Measurements from ENCODE around the gene DCANP1.

Gene DCANP1

GRCh38 chr5:135423846-135424168 lies 23.3 kb downstream of the DCANP1 start:
- no peak for DNase-seq (ENCODE audit: low read depth)
- no peak for TF ChIP-seq CTCF (IDR thresholded peaks at IDR 0.05; ENCODE audit: insufficient read depth, low read depth, low read length, missing control alignments)
- H3K4me3 ChIP-seq (ENCODE audit: low read depth, low read length) = no peak overlapping the region

- H3K4me3 ChIP-seq (ENCODE audit: low read depth, low read length) = no peak overlapping the region
- DNase-seq (ENCODE audit: low read depth) = no peak
- no peak for TF ChIP-seq CTCF (IDR thresholded peaks at IDR 0.05; ENCODE audit: insufficient read depth, low read depth, low read length, missing control alignments)
These were observed 23.9 kb downstream of the DCANP1 start for GRCh38 chr5:135423146-135423845.

- H3K4me3 ChIP-seq (ENCODE audit: low read depth, low read length) = no peak overlapping the region
- no peak for DNase-seq (ENCODE audit: low read depth)
- no peak for TF ChIP-seq CTCF (IDR thresholded peaks at IDR 0.05; ENCODE audit: insufficient read depth, low read depth, low read length, missing control alignments)
These were observed 24.7 kb downstream of the DCANP1 start for GRCh38 chr5:135422419-135422818.

- DNase-seq (ENCODE audit: low read depth) = no peak
- H3K4me3 ChIP-seq (ENCODE audit: low read depth, low read length) = no peak overlapping the region
- no peak for TF ChIP-seq CTCF (IDR thresholded peaks at IDR 0.05; ENCODE audit: insufficient read depth, low read depth, low read length, missing control alignments)
These were observed 30.1 kb downstream of the DCANP1 start for GRCh38 chr5:135417083-135417482.

- TF ChIP-seq CTCF (IDR thresholded peaks at IDR 0.05; ENCODE audit: insufficient read depth, low read depth, low read length, missing control alignments) = no peak
- no peak overlapping the region for H3K4me3 ChIP-seq (ENCODE audit: low read depth, low read length)
- no peak for DNase-seq (ENCODE audit: low read depth)
These were observed 42.1 kb downstream of the DCANP1 start for GRCh38 chr5:135405082-135405481.

GRCh38 chr5:135402031-135402430 lies 45.1 kb downstream of the DCANP1 start:
- no peak overlapping the region for H3K4me3 ChIP-seq (ENCODE audit: low read depth, low read length)
- no peak for TF ChIP-seq CTCF (IDR thresholded peaks at IDR 0.05; ENCODE audit: insufficient read depth, low read depth, low read length, missing control alignments)
- DNase-seq (ENCODE audit: low read depth) = no peak

GRCh38 chr5:135400866-135401265 lies 46.3 kb downstream of the DCANP1 start:
- H3K4me3 ChIP-seq (ENCODE audit: low read depth, low read length) = no peak overlapping the region
- no peak for DNase-seq (ENCODE audit: low read depth)
- no peak for TF ChIP-seq CTCF (IDR thresholded peaks at IDR 0.05; ENCODE audit: insufficient read depth, low read depth, low read length, missing control alignments)

All from GM12865 (cell line).